ENCODE data around the gene ARHGAP31.

The ARHGAP31 gene, protein sequence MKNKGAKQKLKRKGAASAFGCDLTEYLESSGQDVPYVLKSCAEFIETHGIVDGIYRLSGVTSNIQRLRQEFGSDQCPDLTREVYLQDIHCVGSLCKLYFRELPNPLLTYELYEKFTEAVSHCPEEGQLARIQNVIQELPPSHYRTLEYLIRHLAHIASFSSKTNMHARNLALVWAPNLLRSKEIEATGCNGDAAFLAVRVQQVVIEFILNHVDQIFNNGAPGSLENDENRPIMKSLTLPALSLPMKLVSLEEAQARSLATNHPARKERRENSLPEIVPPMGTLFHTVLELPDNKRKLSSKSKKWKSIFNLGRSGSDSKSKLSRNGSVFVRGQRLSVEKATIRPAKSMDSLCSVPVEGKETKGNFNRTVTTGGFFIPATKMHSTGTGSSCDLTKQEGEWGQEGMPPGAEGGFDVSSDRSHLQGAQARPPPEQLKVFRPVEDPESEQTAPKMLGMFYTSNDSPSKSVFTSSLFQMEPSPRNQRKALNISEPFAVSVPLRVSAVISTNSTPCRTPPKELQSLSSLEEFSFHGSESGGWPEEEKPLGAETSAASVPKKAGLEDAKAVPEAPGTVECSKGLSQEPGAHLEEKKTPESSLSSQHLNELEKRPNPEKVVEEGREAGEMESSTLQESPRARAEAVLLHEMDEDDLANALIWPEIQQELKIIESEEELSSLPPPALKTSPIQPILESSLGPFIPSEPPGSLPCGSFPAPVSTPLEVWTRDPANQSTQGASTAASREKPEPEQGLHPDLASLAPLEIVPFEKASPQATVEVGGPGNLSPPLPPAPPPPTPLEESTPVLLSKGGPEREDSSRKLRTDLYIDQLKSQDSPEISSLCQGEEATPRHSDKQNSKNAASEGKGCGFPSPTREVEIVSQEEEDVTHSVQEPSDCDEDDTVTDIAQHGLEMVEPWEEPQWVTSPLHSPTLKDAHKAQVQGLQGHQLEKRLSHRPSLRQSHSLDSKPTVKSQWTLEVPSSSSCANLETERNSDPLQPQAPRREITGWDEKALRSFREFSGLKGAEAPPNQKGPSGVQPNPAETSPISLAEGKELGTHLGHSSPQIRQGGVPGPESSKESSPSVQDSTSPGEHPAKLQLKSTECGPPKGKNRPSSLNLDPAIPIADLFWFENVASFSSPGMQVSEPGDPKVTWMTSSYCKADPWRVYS (N-terminal part only)

DNA sequence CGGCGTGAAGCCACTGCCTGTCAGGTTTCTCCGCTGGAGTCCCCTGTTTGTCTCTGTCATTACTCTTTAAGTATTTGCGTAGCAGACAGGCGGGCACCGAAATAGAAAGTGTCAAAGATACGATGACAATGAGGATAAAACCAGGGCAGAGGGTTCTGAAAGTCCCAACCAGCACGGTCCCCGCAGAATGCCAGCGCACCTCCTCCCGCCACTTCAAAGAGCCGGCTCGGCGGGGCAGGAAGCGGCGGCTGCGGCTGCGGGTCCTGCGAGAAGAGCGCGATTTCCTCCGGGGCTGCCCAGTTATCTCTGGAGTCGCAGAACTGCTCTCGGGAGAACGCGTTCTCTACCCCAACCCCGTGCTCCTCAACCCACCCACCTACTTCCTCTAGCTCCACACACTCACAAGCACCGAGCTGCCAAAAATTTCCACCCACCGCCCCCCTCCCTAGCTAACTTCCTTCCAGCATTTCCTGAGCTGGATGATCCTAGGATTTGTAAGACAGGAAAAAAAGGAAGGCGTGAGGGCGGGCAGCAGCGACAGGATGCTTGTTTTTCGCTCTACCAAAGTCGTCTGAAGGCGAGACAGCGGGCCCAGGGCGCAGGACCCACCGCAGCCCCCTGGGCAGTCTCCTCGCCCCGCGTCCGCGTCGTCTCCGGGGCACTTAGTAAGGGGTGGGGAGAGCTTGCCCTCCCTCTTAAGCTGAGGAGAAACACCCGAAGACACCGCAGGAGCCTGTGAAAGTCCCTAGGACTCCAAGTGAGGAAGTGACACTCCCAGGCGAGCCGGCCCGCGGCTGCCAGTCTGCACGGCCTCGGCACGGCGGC lies at the start of gene ARHGAP31:
ARHGAP31 (plus strand) TSS at position 513 of the 825 bp plus-strand sequence. CDS start 522 bp downstream, outside the sequence.
- peak; percentile 78 for DNase-seq (ENCODE audit: low read depth)
- H3K4me3 ChIP-seq (ENCODE audit: control insufficient read depth, low read depth, low read length) = peak within 1 kb of the TSS; percentile 65
- TF ChIP-seq, protein P1, sequence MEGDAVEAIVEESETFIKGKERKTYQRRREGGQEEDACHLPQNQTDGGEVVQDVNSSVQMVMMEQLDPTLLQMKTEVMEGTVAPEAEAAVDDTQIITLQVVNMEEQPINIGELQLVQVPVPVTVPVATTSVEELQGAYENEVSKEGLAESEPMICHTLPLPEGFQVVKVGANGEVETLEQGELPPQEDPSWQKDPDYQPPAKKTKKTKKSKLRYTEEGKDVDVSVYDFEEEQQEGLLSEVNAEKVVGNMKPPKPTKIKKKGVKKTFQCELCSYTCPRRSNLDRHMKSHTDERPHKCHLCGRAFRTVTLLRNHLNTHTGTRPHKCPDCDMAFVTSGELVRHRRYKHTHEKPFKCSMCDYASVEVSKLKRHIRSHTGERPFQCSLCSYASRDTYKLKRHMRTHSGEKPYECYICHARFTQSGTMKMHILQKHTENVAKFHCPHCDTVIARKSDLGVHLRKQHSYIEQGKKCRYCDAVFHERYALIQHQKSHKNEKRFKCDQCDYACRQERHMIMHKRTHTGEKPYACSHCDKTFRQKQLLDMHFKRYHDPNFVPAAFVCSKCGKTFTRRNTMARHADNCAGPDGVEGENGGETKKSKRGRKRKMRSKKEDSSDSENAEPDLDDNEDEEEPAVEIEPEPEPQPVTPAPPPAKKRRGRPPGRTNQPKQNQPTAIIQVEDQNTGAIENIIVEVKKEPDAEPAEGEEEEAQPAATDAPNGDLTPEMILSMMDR (conservative IDR thresholded peaks at IDR 0.05; ENCODE audit: control insufficient read depth, insufficient read depth, low read depth, low read length) = no peak

DNA sequence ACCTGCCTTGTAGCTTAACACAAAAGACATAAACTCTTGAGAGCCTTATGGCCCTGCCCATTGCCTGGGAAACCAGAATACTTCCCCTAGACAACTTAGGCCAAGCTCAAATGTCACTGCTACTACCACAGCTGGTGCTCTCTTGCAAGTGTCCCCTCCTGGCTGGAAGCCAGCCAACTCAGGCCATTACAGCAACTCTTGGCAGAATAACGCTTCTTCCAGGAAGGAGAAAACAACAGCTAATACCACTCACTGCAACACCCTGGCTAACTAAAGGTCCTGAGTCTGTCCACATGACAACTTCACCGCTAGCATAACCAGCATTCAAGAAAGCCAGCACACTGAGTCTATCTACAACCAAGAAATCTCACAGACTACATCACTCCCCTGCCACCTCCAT lies 48.4 kb upstream of the ARHGAP31 start:
- H3K4me3 ChIP-seq (ENCODE audit: control insufficient read depth, low read depth, low read length) = no peak overlapping the region
- TF ChIP-seq, protein P1 (conservative IDR thresholded peaks at IDR 0.05; ENCODE audit: control insufficient read depth, insufficient read depth, low read depth, low read length) = no peak
- DNase-seq (ENCODE audit: low read depth) = no peak

DNA sequence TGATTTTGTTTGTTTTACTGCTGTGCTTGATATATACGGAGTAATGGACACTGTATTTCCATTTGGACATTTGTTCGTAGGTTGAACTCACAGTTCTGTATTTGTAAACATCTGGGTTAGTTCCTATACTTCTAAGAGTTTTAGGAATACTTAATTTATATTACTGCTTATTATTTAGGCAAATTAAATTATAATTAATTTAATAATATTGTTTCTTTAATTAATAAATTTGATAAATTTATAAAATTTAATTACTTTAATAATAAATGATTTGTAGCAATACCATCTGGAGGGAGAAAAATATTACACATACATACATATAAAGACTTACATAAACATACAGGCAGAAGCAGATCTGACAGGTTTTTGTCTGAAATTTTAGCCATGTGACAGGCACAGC lies 39.0 kb upstream of the ARHGAP31 start:
- TF ChIP-seq, protein P1 (conservative IDR thresholded peaks at IDR 0.05; ENCODE audit: control insufficient read depth, insufficient read depth, low read depth, low read length) = no peak
- no peak for DNase-seq (ENCODE audit: low read depth)
- no peak overlapping the region for H3K4me3 ChIP-seq (ENCODE audit: control insufficient read depth, low read depth, low read length)

DNA sequence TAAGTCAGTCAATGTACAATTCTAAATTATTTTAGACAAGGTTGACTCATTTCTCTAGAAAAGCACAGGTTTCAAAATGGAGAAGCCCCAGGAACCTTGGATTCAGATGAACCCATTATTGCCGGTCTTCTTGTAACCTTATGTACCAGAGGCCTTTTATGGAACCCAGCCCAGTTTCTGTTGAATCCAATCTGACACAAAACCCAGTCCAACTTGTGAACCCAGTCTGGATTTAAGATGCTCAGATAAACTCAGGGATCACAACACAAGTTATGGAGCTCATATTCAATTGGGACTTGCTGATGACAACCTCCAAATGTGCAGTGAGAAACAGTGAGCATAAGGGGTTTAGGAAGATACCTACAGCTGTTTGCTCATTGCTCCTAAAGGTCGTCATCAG lies 37.1 kb upstream of the ARHGAP31 start:
- no peak for DNase-seq (ENCODE audit: low read depth)
- no peak overlapping the region for H3K4me3 ChIP-seq (ENCODE audit: control insufficient read depth, low read depth, low read length)
- TF ChIP-seq, protein P1 (conservative IDR thresholded peaks at IDR 0.05; ENCODE audit: control insufficient read depth, insufficient read depth, low read depth, low read length) = no peak

DNA sequence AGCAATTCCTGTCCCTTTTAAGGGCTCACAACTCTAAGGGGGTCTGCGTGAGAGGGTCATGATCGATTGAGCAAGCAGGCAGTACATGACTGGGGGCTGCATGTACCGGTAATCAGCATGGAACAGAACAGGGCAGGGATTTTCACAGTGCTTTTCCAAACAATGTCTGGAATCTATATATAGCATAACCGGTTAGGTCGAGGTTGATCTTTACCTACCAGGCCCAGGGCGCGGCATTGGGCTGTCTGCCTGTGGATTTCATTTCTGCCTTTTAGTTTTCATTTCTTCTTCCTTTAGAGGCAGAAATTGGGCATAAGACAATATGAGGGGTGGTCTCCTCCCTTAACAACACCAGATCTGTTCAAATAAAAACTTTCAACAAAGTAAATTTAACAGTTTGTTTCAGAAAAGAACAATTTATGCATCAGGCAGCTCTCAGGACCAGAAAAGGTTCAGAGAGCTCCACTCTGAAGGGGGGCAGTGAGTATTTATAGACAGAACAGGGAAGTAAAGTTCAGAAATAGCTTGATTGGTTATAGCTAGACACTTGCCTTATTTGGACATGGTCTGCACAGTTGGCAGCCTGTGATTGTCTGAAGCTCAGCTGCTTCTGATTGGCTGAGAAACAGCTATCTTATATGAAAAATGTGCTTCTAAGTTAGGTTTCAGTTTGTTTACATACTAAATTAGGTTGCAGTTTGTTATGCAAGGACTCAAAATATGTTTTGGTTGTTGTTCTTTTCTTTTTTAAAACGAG lies 36.4 kb upstream of the ARHGAP31 start:
- DNase-seq (ENCODE audit: low read depth) = peak; percentile 43
- H3K4me3 ChIP-seq (ENCODE audit: control insufficient read depth, low read depth, low read length) = no peak overlapping the region
- TF ChIP-seq, protein P1 (conservative IDR thresholded peaks at IDR 0.05; ENCODE audit: control insufficient read depth, insufficient read depth, low read depth, low read length) = no peak
